GM04503 (cell line): ENCODE results near the gene PARP1.
"Not testable (repeated sequence)": the region's sequence is repeated elsewhere in the genome, so short reads cannot be mapped to it uniquely, and the experiment has no call there.

Experiments used
- DNase-seq: peaks from one replicate; pipeline ENCODE4 v3.0.0-alpha.2; 2012; ENCODE audit warnings: low read depth

Gene PARP1

GRCh38 chr1:226428791-226429461 lies 21.0 kb upstream of the PARP1 start:
- DNase-seq: no peak

- no peak for DNase-seq
These were observed 20.5 kb upstream of the PARP1 start for GRCh38 chr1:226428348-226428747.

- no peak for DNase-seq
These were observed 19.2 kb upstream of the PARP1 start for GRCh38 chr1:226427131-226427530.

- DNase-seq: not testable (repeated sequence)
These were observed 18.5 kb upstream of the PARP1 start for GRCh38 chr1:226426395-226426794.

GRCh38 chr1:226425431-226426031 lies 17.6 kb upstream of the PARP1 start:
- DNase-seq: no peak

- DNase-seq: no peak
These were observed 17.1 kb upstream of the PARP1 start for GRCh38 chr1:226425004-226425378.

GRCh38 chr1:226424221-226425003 lies 16.5 kb upstream of the PARP1 start:
- DNase-seq: no peak

- DNase-seq: no peak
These were observed 14.6 kb upstream of the PARP1 start for GRCh38 chr1:226422478-226422877.

GRCh38 chr1:226420897-226421296 lies 13.0 kb upstream of the PARP1 start:
- DNase-seq: no peak

GRCh38 chr1:226420328-226420727 lies 12.4 kb upstream of the PARP1 start:
- no peak for DNase-seq

GRCh38 chr1:226419284-226420029 lies 11.6 kb upstream of the PARP1 start:
- no peak for DNase-seq

GRCh38 chr1:226417830-226418546 lies 10.1 kb upstream of the PARP1 start:
- DNase-seq: no peak

- no peak for DNase-seq
These were observed 9.5 kb upstream of the PARP1 start for GRCh38 chr1:226417350-226417749.

GRCh38 chr1:226414098-226414698 lies 6.3 kb upstream of the PARP1 start:
- no peak for DNase-seq

- no peak for DNase-seq
These were observed 3.7 kb upstream of the PARP1 start for GRCh38 chr1:226411619-226412018.

- DNase-seq: no peak
These were observed 3.1 kb upstream of the PARP1 start for GRCh38 chr1:226410958-226411357.

- DNase-seq: no peak
These were observed 1.5 kb upstream of the PARP1 start for GRCh38 chr1:226409392-226409791.

GRCh38 chr1:226408285-226409184 lies 642 bp upstream of the PARP1 start:
- no peak for DNase-seq

- DNase-seq: no peak
These were observed 745 bp downstream of the PARP1 start for GRCh38 chr1:226407199-226407496.

- DNase-seq: no peak
These were observed 1.5 kb downstream of the PARP1 start for GRCh38 chr1:226406401-226406881.
